HTR-8/SVneo (cell line): ENCODE measurements around the gene AGBL3.
"Not testable (repeated sequence)": the region's sequence is repeated elsewhere in the genome, so short reads cannot be mapped to it uniquely, and the experiment has no call there.

Experiments
- DNase-seq: peaks from one replicate; pipeline ENCODE4 v3.0.0; 2011; ENCODE audit warnings: low spot score, mixed read lengths; ENCODE audit not compliant: insufficient read length
- FAIRE-seq: peaks from 2 replicates; lab custom pipeline; 2011; peaks lifted over from hg19 to GRCh38; lab: Jason Lieb, UNC

AGBL3 gene

GRCh38 chr7:135164357-135165061 lies 178.2 kb downstream of the AGBL3 start:
- FAIRE-seq (no peak), DNase-seq (no peak)

- FAIRE-seq (no peak), DNase-seq (no peak)
These were observed 179.6 kb downstream of the AGBL3 start for GRCh38 chr7:135165862-135166261.

DNA sequence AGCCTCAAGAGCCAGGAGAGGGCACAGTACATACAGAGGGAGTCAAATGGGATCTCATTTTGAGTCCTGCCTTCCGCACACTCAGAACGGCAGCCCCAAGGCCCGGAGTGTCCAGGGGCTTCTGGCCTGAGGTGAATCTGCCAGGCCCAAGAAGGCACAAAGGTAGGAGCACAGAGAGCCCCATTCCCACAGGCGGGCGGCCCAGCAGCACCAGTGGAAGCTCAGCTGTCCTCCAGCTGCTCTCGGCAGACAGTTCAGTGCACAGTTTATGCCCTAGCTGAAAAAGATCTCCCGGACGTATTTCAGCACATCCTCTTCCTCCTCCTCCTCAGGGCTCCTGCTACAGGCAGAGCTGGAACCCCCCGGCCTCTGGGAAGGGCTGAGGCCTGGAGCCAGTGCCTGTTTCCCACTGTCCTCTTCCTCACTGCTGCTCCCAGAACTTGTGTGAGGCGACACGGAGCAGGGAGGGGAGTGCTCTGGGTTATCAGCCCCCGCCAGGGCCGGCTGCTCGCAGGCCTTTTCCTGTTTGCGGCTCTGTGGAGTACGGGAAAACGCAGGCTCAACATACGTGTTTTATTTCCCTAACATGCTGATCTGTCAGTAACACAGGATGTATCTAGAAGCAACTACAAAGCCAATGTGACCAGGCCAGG lies 180.2 kb downstream of the AGBL3 start:
- DNase-seq (no peak), FAIRE-seq (no peak)

GRCh38 chr7:135167365-135167917 lies 181.1 kb downstream of the AGBL3 start:
- DNase-seq (no peak), FAIRE-seq (no peak)

GRCh38 chr7:135168001-135168400 lies 181.7 kb downstream of the AGBL3 start:
- no peak for FAIRE-seq
- no peak for DNase-seq

- no peak for FAIRE-seq
- no peak for DNase-seq
These were observed 182.3 kb downstream of the AGBL3 start for GRCh38 chr7:135168489-135169140.

DNA sequence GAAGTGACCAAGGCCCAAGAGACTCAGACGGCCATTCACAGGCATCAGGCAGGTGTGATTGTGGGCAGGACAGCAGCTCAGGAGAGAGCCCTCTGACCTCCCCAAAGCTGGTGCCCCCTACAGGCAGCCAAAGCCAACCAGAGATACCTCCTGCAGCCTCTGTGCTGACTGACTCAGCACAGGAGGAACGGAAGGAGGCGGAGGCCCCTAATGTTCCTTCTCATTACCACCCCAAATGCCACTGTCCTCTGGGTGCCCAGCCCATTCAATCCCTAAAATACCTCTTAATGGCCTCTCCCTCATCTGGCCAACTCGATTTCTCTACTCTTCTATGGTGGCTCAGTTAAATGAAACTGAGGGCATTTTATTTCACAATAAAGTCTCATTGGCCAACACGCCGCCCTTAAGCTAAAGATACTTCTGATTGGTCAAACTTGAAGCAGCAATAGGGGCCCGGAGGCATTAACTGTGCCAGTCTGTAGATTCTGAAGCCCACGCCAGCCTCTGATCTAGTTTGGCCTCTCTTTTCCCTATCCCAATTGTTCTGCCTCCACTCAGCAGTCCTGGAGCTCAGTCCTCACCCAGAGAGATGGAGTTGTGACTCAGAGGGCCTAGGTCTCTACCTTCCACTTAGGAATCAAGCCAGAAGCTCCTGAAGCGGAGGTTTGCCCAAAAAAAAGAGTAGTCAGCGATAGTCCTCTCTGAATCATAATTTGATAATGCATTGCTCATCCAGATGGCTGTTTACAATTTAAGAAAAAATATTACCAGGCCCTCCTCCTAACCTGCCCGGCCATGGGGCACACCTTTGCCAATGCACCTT lies 183.0 kb downstream of the AGBL3 start:
- DNase-seq (no peak), FAIRE-seq (no peak)

DNA sequence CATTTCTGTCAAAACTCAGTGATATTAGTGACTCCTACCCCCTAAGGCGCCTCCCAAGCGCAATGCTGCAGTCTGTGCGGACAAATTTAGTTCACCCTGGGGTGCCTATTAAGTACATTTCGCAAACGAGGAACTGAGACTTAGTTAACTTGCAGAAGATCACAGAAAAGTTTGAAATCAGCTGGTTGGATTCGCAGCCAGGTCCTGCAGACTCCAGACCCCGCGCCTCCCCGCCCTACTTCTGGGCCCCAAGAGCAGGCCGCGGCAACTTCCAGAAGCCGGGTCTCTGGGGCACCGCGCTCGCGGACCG lies 183.6 kb downstream of the AGBL3 start:
- FAIRE-seq = no peak
- DNase-seq = no peak

GRCh38 chr7:135170274-135170997 lies 184.1 kb downstream of the AGBL3 start, which contains the start of gene CYREN:
CYREN (minus strand) TSS chr7:135170707; CDS start chr7:135168922, 1,785 bp downstream.
- FAIRE-seq = no peak
- DNase-seq = peak; percentile 85

GRCh38 chr7:135170998-135171481 lies 184.7 kb downstream of the AGBL3 start:
- not testable (repeated sequence) for FAIRE-seq, DNase-seq

DNA sequence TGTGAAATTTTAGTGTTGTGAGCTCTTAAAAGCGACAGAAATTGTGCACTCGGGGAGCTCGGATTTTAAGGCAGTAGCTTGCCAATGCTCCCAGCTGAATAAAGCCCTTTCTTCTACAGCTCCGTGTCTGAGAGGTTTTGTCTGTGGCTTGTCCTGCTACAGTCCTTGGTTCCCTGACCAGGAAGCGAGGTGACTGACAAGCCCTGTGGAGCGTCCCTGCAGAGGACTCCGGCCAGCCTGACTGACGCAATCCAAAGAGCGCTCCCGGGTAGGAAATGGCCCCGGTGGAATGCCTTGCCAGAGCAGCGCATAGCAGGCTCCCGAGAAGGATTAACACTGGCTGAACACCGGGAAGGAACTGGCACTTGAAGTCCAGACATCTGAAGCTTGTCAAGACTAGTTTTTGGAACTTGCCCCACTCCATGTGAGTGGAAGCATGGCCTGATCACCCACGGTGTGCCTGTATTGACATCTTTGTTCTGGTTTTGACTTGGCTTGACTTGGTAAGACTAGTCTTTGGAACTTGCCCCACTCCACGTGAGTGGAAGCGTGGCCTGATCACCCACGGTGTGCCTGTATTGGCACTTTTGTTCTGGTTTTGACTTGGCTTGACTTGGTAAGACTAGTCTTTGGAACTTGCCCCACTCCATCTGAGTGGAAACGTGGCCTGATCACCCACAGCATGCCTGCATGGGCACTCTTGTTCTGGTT lies 185.4 kb downstream of the AGBL3 start:
- not testable (repeated sequence) for FAIRE-seq, DNase-seq

DNA sequence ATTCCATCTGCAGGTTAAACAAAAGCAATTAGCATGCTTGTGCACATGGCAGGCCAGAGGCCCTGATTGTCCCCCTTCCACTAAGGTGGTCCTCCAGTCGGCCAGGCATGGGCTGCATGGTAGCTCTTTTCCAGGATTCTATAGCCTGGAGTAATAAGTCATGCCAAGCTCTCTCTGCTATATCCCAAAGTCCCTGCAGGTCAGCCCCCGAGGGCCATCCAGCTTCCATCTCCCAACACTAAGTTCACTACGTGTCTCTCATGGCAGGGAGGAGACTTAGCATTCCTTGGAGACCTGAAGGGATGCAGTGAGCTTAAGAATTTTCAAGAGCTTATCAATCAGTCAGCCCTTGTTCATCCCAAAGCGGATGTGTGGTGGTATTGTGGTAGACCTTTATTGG lies 187.6 kb downstream of the AGBL3 start:
- FAIRE-seq, DNase-seq: not testable (repeated sequence)

GRCh38 chr7:135174941-135175340 lies 188.6 kb downstream of the AGBL3 start:
- DNase-seq (no peak), FAIRE-seq (no peak)

- no peak for FAIRE-seq
- no peak for DNase-seq
These were observed 189.6 kb downstream of the AGBL3 start for GRCh38 chr7:135175931-135176330.

DNA sequence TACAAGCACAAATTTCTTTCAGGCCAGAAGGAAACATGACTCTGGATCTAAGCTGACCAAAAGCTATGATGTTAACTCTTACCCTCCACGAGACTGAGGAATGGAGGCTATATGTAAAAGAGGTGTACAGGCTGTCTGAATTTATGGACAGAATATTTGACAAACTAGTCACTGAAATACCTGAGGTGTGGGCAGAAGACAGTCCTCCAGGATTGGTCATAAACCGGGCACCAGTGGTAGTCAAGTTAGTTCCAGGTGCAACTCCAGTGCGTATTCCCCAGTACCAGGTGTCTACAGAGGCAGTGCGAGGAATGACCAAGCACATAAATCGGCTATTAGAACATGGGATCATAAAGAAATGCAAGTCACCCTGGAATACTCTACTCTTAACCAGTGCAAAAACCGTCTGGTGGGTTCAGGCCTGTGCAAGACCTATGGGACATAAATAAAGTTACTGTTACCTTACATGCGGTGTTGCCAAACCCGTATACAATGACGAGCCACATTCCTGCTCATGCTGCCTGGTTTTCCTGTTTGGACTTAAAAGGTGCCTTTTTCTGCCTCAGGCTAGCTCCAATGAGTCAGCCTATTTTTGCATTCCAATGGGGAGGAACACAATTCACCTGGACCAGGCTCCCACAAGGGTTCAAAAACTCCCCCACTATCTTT lies 190.9 kb downstream of the AGBL3 start:
- FAIRE-seq = no peak
- no peak for DNase-seq

GRCh38 chr7:135178364-135178763 lies 192.1 kb downstream of the AGBL3 start:
- FAIRE-seq (no peak), DNase-seq (no peak)

GRCh38 chr7:135179321-135179925 lies 193.1 kb downstream of the AGBL3 start:
- FAIRE-seq (no peak), DNase-seq (no peak)

DNA sequence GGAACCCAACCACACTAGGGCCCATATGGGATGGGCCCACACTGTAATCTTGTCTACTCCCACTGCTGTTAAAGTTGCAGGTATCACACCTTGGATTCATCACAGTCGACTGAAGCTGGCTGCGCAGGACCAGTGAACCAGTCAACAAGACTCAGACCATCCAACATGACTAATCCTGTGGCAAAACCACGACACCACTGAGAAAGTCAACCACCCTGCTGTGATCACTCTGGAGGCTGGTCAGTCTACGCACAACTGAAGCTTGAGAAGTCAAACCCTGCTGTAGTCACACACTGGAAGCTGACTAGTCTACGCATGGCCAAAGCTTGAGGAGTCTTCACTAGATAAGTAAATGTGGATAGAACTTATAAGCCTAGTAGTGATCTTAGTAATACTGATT lies 193.8 kb downstream of the AGBL3 start:
- FAIRE-seq (no peak), DNase-seq (no peak)
